Measurements from ENCODE around the gene CCSER1.
"Not testable (repeated sequence)": the region's sequence is repeated elsewhere in the genome, so short reads cannot be mapped to it uniquely, and the experiment has no call there.

CCSER1 gene

DNA sequence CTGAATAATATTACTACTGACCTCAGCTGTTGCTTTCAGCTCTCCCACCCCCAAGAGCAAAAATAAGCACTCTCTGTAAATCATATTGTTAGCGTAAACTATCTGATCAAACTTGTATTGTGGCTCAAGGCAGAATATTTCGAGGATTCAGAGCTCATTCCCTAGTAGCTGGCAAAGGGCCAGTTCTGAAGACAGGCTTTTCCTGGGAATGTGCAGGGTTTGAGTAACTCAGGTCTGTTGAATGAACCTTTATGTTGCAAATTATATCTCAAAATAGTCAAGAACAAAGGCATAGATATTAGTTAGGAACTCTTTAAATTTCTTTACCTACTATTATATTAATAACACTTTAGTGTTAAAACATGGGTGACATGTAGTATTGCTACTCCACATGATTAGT lies 454.9 kb downstream of the CCSER1 start:
- no peak for DNase-seq

DNA sequence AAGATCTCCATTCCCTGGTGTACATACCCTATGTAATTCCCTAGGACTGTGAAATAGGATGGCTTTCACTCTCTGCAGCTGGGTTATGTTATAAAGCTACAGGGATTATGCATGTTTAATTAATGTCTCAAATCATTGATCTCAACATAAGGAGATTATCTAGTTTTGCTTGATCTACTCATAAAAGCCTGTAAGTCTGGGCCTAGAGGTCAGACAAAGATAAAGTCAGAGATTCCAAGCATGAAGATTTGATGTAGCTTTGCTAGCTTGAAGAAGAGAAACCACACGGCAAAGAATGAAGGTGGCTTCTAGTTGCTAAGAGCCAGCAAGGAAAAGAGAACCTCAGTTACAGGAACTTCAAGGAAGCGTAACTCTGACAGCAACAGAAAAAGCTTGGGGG lies 456.9 kb downstream of the CCSER1 start:
- no peak for DNase-seq

DNA sequence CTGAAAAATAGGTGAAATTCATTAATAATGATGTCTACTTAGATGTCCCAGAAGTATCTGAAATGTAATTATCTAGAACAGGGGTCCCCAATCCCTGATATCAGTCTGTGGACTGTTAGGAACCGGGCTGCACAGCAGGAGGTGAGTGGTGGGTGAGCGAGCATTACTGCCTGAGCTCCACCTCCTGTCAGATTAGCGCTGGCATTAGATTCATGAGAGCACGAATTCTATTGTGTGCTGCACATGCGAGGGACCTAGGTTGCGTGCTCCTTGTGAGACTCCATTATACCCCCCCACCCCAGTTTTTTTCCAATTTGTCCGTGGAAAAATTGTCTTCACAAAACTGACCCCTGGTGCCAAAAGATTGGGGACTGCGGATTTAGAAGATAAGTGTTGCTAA lies 458.8 kb downstream of the CCSER1 start:
- no peak for DNase-seq

DNA sequence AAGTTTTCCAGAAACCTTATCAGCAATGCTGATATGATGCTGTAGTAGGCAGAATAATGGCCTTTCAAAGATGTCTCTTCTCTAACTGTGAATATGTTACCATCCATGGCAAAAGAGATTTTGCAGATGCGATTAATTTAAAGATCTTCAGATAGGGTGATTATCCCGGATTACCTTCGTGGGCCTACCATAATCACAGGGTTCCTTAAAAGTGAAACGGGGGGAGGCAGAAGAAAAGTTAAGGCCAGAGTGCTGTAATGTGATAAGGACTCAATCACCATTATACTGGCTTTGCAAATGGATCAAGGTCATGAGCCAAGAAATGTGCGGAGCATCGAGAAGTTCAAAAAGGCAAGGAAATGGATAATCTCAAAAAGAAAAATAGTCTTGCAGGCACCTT lies 459.6 kb downstream of the CCSER1 start:
- DNase-seq: no peak

DNA sequence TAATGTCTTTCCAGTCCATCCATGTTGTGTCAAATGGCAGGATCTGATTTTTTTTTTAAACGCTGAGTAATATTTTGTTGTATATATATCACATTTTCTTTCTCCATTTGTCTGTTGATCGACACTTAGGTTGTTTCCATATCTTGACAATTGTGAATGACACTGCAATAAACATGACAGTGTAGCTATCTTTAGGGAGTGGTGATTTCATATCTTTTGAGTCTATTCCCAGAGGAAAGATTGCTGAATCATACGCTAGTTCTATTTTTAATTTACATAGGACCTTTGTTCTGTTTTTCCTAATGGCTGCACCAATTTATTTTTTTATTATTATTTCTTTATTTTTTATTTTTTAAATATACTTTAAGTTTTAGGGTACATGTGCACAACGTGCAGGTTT lies 470.7 kb downstream of the CCSER1 start:
- DNase-seq: no peak

DNA sequence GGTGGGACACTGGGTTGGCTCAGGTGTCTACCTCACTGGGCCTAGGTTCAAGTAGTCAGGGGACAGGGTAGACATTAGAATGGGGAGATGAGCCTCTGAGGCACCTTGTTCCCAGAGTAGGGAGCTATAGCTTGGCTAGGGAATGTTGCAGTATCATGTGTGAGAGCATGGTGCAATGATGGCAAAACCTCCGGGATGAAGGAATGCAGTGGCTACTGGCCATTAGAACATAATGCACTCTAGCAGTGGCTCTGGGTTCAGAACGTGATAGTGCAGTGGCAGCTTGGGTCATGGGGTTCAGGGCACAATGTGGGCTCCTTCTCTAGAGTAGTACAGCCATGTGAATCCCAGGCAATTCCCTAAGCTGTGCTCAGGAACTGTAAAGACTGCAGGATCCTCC lies 471.5 kb downstream of the CCSER1 start:
- DNase-seq: no peak

DNA sequence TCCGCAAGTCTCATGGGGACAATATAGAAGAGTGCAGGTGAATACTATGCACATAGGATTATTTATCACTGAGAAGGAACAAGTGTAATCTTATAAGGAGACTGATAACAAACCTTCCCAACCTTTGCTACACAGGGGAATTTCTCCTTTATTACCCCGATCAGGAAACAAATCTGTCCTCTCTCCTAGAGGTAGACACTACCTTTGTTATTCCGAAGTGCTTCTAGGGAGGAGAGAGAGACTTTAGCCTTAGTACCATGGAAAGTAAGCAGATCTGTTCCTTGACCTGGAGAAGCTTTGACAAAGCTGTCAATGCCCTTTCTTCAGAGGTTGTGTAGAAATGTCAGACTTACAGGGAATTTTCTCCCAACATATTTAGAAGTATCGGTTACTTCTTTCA lies 475.5 kb downstream of the CCSER1 start:
- no peak for DNase-seq

DNA sequence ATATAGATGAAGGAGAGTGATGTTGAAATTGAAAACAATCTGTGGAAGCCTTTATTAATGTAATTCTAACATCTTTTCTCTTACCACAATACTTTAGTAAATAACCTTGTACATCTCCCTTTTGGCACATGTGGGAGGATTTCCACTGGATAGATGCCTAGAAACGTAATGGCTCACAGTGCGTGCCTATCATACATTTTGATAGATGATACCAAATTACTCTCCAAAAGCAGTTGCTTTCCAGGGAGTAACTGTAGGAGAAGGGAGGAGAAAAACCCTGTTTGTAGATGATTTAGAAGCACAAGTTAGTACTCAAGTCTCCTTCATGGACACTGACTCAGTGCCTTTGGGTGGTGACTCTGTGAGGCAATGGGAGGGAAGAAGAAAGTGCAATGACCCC lies 476.3 kb downstream of the CCSER1 start:
- no peak for DNase-seq

DNA sequence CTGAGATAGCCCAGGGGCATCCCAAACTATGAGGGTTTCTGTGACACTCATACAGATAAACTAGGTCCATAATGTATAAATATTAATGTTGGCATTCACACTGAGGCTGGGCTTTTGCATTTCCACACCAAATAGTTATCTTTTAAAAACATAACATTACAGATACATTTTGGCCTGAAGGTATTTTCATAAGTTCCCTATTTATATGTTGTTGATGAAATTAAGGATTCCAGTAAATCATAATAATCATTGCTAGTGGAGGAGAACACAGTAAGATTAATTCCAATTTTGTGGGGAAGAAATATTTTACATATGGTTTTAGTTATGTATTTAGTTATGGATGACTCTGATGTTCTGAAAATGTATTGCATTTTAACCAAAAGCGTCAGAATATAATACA lies 479.6 kb downstream of the CCSER1 start:
- no peak for DNase-seq

DNA sequence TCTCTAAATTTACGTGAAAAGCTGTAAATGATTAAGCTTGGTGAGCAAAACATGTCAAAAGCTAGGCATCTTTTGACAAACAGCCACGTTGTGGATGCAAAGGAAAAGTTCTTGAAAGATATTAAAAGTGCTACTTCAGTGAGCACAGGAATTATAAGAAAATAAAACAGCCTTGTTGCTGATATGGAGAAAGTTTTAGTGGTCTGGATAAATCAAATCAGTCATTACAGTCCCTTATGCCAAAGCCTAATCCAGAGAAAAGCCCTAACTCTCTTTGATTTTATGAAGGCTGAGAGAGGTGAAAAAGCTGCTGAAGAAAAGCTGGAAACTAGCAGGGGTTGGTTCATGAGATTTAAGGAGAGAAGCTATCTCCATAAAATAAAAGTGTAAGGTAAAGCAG lies 487.2 kb downstream of the CCSER1 start:
- DNase-seq: no peak

DNA sequence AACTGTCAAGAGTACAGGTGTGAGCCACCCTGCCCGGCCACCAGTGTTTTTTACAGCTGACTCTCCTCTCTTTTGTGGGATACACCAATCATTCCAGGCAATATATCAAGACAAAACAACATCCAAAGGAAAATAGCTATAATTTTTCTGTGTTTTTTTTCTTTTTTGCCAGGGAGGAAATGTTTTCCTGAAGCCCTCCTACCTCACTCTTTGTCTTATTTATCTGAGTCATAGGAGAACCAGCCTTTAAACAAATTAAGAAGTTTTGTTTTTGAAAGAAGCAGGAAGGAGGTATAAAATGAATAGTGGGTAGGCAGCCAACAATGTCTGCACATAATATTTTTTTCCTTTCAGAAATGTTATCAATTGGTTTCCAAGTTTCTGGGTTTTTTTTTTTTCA lies 493.9 kb downstream of the CCSER1 start:
- DNase-seq: no peak

DNA sequence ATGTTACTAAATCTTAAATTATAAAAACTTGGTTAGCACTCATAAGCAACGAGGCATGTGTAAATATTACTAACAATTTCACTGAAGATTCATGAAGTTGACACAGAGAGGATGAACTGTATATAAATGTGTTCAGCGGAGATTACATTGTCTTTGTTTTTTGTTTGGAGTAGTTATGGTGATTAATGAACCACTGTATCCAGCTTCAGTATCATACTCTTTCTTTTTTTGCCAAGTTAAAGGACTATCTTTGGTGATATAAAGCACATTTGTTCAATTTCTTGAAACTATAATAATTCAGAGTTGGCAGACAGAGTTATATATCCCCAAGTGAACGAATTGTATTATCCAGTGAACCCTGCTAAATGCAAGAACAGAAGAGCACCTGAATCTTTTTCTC lies 497.6 kb downstream of the CCSER1 start:
- DNase-seq: no peak

DNA sequence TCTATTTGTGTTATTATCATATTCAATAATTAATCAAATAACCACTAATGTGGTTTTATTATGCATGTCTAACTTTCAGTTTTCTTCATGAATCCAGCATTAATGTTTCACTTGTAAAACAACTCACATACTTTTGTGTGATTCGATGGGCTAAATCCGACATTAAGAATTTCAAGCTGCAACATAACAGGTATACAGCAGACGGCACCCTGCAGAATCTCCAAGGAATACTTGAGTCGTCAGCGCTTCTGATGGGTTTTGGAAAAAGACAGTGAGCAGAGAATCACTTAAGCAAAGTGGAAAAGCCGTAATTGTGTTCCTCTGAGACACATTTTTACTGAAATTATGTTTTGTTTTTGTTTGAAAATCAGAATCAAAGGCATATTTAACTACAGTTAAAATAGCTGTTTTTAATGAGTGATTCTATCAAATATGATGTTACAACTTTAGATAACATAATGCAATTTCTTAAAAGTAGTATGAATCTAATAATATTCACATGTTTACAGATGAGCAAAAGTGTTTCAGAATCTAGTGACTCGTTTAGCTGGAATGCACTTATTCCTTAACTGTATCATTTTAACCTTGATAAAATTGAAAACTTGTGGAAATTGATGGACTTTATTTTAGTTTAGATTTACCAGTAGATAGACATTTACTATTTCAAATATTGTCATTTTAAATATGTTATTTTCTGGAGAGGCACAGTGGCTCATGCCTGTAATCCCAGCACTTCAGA lies 514.8 kb downstream of the CCSER1 start:
- DNase-seq: no peak

DNA sequence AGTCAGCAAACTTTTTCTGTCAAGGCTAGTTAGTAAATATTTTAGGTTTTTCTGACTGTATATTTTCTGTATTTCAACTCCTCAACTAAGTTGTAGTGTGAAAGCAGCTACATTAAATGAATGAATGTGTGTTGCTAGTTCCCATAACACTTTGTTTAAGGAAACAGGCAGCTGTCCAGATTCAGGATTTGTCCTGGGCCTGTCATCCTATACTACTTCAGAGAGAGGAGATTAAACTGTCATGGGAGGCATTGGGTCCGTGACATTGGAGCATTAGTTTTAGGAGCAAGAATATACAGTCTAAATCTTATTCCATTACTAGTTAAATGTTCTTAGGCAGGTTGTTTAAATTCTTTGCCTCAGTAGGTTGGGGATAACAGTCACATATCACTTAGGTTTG lies 516.0 kb downstream of the CCSER1 start:
- no peak for DNase-seq

DNA sequence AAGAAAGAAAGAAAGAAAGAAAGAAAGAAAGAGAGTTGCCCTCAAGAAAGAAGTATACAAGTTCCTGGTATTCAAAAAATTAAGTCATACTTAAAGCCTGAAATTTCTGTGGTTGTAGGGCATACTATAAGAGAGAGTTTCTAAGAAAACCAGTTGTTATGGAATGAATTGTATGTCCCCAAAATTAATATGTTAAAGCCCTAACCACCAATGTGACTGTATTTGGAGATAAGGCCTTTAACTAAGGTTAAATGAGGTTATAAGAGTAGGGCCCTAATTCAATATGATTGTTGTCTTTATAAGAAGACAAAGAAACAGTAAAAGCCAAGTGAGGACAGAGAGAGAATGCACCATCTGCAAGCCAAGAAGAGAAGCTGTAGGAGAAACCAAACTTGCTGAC lies 521.1 kb downstream of the CCSER1 start:
- no peak for DNase-seq

DNA sequence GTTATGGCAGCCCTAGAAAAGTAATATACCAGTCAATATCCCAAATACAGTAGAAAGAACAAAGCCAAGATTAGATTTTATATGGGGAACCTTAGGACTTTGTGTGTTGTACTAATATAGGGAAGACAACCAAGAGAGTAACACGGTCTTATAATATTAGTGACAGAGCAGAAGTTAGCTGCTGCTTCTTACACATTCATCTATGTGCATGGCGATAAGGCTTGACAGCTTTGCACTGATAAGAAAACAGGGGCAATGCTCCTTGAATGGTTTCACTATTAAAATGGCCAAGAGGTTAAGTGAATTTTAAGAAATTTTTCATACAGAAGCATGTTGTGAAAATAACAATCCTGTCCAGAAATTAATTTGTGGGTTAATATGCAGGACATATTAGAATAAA lies 521.6 kb downstream of the CCSER1 start:
- DNase-seq: no peak

DNA sequence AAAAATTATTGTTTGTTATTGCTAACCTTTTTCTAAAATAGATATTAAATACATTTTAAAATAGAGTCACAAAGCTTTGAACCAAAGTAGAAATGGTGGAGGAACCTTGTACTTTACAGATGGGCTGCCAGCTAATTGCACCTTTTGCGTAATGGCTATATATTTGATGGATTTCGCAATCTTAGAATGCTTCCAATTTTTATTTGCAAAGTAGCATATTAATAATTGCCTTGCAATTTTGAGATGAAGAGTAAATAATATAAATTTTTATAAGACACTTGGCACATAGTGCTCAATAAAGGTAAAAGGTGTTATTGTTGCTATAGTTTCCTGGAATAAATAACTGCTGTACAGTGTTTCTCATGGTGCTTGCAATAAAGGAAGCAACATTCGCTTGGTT lies 533.5 kb downstream of the CCSER1 start:
- no peak for DNase-seq

DNA sequence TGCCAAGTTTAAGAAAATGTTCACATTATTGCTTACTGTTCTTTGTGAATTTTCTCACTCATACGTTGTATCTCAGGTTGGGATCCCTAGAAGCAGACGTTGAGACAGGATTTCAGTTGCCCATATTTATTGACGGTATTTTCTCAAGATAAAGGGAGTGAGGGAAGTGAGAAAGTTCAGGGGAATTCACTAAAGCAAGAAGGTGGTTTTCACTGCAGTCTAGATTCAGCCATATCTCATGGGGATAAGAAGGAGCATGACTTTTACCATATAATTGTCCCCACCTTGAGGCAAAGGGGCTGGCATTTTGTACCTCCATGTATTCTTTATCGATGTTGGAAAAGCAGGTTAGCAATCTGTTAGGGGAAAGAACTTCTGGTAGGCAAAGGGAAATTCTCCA lies 543.0 kb downstream of the CCSER1 start:
- no peak for DNase-seq

DNA sequence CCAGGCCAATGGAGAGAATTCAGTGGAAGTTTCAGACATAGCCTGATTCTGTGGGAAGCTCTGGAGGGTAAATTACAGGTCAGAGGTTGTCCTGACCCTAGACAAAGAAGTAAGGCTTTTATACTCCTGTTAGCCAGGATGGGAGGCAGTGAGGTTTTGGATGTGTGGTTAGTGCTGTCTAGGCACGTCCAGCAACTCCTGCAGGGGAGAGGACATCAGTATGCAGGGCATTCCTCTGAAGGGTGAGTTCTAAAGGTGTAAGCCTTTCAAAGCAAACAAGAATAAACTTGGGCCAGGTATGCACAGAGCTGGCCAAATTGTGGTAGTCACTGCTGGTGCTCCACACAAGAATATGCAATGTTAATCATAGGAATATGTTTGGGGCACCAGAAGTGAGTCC lies 562.5 kb downstream of the CCSER1 start:
- DNase-seq: no peak

DNA sequence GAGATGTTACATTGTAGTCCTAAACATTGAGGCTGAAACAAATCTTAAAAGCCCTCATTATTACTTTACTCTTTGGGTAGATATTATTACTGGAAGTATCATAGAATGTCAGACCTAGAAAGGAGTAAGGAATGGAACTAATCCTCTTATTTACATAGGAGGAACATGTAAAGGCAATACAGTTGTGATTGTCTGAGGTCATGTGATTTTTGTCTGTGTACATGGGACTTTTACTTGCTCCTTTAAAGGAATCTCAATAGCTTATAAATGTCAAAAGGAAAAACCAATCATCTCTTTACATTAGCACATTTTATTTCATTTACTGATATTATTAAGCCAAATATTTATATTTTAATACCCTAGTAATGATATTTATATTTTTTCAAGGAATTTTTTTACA lies 568.2 kb downstream of the CCSER1 start:
- no peak for DNase-seq

DNA sequence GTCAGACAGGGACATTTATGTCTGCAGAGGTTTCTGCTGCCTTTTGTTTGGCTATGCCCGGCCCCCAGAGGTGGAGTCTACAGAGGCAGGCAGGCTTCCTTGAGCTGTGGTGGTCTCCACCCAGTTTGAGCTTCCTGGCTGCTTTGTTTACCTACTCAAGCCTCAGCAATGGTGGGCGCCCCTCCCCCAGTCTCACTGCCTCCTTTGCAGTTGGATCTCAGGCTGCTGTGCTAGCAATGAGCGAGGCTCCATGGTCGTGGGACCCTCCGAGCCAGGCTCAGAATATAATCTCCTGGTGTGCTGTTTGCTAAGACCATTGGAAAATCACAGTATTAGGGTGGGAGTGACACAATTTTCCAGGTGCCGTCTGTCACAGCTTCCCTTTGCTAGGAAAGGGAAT lies 578.3 kb downstream of the CCSER1 start:
- not testable (repeated sequence) for DNase-seq

DNA sequence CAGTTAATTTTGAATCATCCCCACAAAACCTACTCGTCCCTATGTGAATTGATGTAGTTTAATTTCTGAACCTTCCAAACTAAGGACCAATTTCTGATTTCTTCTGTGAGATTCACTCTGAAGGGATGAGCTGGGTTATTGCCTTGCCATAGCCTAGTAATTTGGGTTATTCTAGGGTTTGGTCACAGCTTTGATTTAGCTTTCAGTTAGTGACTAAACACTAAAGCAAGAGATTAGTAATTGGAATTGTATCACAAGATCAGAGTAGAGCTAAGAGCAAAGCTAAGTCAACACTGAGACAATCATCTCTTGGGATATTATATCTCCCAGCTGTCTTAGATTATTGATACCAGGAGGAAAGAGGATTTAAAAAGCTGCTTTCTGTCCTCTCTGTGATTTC lies 588.0 kb downstream of the CCSER1 start:
- DNase-seq: no peak

DNA sequence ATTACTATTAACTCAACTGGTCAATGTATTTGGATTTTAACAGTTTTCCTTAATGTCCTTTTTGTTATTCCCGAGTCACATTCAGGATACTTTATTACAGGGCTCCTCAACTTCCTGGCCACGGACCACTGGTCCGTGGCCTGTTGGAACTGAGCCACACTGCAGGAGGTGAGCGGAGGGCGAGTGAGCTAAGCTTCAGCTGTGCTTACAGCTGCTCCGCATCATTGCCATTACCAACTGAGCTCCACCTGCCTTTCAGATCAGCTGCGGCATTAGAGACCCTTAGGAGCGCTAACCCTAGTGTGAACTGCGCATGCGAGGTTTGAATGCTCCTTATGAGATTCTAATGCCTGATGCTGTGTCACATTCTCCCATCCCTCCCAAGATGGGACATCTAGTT lies 591.7 kb downstream of the CCSER1 start:
- no peak for DNase-seq

DNA sequence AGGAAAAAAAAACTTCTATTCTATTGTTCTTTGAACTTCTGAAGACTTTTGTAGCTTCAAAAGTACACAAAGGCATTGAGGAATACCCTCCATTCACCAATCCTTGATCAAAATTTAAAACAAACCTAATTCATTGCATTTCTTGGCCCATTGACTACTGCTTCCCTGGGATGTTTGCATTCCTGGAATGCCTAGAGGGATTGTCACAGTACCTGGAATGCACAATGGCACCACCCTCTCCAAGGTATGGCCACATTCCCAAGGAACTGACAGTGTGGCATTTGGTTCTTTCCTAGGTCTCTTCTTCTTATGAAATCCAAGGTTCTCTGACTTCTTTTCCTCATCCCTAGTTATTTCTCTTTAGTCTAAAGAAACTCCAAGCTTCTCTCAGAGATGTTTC lies 600.7 kb downstream of the CCSER1 start:
- no peak for DNase-seq

DNA sequence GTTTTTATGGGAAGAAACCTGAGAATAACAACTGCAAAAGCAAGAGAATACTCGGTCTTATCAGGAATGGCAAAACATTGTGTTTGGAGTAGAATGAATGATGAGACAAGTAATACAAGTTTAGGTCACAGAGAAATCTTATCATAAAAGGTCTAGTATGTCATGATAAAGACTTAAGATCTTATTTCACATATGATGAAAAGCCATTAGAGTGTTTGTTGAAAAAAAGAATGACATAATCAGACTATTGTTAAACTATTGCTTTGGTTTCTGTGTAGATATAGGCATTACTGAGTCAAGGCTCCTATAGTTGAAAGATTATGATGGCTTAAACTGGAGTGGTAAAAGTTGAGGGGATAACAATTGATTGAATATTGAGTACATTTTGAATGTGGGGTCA lies 603.6 kb downstream of the CCSER1 start:
- no peak for DNase-seq

DNA sequence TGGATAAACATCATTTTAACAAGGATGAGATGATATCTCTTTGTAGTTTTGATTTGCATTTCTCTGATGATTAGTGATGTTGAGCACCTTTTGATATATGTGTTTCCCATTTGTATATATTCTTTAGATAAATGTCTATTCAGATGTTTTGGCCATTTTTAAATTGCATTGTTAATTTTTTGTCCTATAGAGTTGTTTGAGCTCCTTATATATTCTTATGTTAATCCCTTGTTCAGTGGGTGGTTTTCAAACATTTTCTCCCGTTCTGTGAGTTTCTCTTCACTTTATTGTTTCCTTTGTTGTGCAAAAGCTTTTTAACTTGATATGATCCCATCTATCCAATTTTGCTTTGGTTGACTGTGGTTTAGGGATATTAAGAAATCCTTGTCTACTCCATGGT lies 606.0 kb downstream of the CCSER1 start:
- DNase-seq: no peak
